ENCODE measurements around the gene MTHFD1L. TPM values are rescaled to one million over a fixed set of nuclear protein-coding genes. Genes with fewer than 3 reads are reported as not detected.
"Not testable (repeated sequence)": the region's sequence is repeated elsewhere in the genome, so short reads cannot be mapped to it uniquely, and the experiment has no call there.

The MTHFD1L gene
- total RNA-seq, 1 experiment from 2014 or later, result 36.3 TPM

DNA sequence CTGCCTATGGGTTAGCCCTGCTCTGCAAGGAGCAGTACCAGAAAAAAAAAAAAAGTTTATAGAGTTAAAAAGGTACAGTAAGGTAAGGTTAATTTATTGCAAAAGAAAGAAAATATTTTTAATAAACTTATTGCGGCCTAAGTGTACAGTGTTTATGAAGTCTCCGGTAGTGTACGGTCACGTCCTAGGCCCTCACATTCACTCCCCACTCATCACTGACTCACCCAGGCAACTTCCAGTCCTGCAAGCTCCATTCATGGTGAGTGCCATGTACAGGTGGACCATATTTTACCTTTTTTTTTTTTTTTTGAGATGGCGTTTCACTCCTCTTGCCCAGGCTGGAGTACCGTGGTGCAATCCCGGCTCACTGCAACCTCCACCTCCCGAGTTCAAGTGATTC is 258.1 kb downstream of the MTHFD1L start:
- DNase-seq (ENCODE audit: low spot score), result not testable (repeated sequence)

DNA sequence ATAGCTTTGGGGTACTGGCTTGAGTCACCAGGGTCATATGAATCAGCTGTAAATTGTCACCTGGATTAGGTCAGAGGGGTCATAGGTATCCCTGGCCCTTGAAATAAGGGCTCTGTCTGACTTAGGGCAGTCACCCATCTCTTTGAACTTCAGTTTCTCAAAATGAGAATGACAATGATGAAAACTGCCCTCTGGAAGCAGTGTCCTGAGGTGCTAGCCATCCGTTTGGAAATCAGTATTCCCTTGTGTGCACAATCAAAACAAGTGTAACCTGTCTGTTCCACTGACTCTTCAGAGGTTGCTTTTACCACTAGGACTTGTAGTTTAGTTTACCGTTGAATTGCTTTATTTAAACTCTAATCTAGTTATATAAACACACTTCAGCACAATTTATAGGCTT is 259.7 kb downstream of the MTHFD1L start:
- DNase-seq (ENCODE audit: low spot score), result not testable (repeated sequence)

DNA sequence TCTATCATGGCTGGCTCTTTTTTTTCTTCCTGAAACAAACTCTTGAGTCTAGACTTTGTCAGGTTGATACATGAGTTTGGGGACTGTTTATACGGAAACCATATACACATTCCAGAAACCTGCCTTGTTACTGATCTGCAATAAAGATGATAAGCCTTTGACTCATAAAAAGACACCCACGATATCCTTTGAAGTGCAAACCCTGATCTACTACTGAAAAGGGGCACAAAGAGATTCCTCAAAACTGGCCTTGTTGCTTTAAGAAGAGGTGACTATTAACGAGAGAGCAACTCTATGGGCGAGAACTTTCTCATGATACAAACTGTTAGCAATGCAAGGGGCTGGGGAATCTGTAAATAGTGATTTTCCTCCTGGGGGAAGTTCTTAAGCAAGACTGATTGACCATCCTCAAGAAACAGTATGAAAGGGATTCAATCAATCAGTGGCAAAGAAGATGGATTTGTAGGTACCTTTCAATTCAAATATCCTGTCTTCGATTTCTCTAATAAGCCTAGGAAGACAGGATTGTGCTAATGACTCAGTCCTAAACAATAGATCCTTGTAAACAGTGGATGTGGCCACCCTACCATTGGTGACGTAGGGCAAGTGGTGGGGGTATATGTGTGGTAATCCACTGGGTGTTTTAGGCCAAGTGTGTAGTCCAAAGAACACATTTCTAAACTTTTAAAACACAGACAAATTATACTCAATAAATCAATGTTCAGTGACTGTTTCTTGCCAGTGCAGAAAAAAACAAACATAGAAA is 260.3 kb downstream of the MTHFD1L start:
- peak; percentile 14 for DNase-seq (ENCODE audit: low spot score)

DNA sequence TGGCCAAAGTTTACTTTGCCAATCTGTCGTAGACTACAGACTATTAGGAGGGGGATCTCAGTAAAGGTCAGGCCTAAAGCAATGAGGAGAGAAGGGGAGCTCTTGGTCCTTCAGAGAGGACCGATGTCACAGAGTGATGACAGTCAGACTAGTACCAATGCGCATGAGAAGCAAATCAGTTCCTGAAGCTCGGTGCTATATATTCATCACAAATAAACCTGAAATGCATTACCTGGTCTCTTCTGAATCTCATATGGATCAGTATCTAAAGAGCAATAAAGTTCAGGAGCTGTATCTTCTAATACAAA is 260.9 kb downstream of the MTHFD1L start:
- not testable (repeated sequence) for DNase-seq (ENCODE audit: low spot score)

DNA sequence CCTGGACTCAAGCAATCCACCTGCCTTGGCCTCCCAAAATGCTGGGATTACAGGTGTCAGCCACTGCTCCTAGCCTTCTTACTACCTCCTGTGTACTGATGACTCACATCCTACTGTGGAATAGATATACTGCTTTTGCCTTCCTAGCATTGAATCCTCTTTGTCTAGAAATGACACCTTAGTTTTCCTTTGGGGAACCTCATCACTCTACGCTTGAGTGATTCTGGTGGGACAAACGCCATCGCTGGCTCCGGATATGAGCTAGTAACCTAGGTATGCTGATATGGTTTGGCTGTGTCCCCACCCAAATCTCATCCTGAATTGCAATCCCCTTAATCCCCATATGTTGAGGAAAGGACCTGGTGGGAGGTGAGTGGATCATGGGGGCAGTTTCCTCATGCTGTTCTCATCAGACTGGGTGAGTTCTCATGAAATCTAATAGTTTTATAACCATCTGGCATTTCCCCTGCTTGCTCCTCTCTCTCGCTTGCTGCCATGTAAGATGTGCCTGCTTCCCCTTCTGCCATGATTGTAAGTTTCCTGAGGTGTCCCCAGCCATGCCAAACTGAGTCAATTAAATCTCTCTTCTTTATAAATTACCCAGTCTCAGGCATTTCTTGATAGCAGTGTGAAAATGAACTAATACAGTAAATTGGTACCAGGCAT is 261.8 kb downstream of the MTHFD1L start:
- DNase-seq (ENCODE audit: low spot score), result not testable (repeated sequence)

DNA sequence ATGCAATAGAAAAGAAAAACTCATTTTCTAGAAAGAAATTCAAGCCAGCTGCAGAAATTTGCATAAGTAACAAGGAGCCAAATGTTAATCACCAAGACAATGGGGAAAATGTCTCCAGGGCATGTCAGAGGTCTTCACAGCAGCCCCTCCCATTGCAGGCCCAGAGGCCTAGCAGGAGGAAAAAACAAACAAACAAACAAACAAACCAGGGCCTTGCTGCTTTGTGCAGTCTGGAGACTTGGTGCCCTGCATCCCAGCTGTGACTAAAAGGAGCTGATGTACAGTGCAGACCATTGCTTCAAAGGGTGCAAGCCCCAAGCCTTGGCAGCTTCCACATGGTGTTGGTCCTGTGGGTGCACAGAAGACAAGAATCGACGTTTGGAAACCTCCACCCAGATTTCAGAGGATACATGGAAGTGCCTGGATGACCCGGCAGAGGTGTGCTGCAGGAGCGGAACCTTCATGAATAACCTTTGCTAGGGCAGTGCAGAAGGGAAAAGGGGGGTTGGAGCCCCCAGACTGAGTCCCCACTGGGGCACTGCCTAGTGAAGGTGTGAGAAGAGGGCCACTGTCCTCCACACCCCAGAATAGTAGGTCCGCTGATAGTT is 263.4 kb downstream of the MTHFD1L start:
- no peak for DNase-seq (ENCODE audit: low spot score)

DNA sequence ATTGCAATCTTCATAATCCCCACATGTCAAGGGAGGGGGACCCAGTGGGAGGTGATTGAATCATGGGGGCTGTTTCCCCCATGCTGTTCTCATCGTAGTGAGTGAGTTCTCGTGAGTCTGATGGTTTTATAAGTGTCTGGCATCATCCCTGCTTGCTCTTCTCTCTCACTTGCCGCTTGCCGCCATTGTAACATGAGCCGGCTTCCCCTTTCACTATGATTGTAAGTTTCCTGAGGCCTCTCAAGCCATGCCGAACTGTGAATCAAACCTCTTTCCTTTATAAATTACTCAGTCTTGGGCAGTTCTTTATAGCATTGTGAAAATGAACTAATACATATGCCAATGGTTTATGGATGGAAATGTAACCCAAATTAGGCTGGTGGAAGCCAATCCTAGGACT is 264.8 kb downstream of the MTHFD1L start:
- DNase-seq (ENCODE audit: low spot score), result no peak

DNA sequence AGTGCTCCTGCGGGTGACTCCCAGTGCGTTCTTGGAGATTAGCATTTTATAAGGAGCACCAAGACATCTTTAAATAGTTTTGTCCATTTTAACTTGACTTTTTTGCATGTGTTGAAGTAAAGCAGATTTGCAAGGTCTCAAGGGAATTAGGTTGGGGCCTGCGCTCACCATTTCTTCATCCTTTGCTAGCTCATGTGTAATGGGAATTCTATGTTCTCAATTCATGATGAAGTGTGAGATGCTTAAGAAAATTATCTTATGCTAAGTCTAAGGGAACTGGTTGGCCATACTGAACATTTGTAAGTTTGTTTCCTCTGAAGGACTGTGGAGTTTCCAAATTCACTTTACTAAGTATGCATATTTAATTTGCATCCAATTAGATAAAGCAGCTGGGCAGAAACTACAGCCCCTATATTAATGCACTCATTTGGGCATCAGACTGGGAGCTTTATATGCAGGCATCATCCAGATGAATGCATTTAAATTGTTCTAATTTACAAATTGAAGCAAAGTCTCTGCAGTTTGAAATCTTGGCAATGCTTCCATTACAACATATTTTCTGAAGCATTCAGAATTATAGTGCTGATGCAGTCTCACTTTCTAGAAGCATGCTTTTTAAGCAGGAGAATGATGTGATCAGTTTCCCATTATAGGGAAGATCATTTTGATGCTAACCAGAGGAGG is 266.0 kb downstream of the MTHFD1L start:
- DNase-seq (ENCODE audit: low spot score), result no peak

DNA sequence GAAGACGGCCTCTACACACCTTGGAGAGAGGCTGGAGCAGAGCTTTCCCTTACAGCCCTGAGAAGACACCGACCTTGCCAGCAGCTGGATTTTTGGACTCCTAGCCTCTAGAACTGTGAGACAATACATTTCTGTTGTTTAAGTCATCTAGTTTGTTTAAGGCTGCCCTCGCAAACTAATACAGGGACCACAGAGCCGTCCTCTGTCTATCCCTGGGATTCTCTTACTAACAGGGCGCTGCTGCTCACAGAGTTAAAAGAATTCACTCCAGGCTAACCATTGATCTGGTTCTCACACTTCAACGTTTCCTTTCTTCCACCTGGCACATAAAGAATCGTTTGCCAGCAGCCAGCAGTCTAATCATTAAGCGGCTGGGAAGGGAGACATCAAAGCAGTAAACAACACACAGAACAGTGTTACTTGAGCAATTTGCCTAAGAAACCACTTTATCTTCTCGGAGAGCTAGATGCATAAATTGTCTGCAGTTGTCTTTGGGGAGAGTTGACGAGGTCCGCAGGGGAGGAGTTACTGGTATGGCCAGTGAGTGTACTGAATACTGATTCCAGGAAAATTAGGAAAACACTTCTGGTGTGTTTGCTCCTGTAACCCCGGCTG is 270.7 kb downstream of the MTHFD1L start:
- DNase-seq (ENCODE audit: low spot score), result no peak

DNA sequence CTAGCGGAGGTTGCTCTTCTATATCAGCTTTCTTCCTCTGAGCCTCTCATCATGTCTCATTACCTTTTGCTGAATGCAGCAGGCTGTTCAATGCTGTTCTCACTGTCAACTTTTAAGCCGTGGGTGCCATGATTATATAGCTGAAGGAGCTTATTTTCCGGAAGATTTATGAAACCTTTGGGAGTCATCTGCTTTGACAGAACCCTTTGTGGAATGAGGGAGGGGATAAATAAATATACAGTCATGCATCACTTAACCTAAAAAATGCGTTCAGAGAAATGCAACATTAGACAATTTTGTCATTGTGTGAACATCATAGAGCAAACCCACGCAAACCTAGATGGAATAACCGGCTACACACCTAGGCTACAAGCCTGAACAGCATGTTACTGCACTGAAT is 272.0 kb downstream of the MTHFD1L start:
- no peak for DNase-seq (ENCODE audit: low spot score)

DNA sequence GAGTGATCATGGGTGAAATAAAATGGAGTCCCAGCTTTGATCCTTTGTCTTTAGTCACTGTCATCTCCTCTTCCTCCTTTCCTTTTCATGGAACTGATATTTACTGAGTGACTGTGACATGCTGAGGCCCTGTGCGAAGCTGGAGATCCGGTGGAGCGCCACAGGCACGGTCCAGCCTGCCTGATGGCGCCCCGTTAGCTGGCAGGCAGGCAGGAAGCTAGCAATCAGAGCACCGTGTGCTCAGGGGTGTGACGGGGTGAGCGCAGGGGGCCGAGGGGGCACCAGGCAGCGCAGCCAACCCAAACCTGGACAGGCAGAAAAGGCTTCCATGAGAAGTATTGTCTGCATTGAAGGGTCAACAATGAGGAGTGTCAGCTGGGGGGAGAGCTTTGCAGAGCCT is 274.0 kb downstream of the MTHFD1L start:
- DNase-seq (ENCODE audit: low spot score), result no peak

DNA sequence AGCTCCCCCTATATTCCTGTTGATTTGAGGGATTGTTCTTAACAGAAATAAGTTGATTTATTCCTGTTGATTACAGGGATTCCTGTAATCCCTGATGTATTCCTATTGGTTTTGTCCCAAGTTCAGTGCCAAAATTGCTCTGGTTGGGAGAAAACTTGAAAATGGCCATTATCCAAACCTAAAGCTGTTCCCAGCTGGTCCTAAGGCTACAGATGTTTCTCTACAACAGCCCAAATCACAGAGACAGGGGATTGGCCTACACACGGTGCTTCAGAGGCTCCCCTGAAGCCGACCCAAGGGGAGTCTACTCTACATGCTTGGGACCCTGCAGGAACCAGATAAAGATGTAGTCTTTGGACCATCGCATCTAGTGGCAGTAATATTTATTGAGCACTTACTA is 275.3 kb downstream of the MTHFD1L start:
- no peak for DNase-seq (ENCODE audit: low spot score)

DNA sequence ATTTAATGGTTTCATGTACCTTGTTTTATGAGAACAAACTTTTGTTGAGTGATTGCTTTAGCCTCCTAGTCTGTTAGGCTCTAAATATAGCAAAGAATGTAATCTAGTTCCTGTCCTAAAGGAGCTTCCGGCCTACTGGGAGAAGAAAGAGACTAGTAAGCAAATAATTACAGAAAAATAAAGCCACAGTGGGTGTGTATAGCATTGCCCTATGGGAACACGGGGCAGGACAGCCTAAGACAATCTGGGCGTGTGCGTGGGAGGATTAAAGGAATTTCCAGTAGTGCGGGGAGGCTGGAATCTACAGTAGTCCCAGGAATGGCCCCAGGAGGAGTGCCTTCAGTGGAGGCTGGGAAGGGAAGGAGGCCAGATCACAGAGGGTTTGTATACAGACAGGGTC is 276.2 kb downstream of the MTHFD1L start:
- peak; percentile 76 for DNase-seq (ENCODE audit: low spot score)

DNA sequence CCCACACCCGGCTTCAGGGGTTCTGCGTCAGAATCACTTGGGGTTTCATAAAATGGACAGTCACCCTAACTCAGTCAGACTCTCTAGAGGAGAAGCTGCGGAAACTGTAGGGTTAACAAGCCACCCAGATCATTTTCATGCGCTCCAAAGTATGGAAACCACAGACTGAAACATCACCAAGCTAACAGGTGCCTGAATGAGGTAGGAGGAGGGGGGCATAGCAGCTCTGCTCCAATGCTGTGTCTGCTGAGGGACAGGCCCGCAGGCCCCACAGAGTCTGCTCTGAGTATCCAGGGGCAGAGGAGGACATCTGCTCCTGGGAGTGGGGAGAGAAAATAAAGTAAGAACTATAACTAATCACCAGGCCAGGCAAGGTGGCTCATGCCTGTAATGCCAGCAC is 277.2 kb downstream of the MTHFD1L start:
- DNase-seq (ENCODE audit: low spot score), result no peak

DNA sequence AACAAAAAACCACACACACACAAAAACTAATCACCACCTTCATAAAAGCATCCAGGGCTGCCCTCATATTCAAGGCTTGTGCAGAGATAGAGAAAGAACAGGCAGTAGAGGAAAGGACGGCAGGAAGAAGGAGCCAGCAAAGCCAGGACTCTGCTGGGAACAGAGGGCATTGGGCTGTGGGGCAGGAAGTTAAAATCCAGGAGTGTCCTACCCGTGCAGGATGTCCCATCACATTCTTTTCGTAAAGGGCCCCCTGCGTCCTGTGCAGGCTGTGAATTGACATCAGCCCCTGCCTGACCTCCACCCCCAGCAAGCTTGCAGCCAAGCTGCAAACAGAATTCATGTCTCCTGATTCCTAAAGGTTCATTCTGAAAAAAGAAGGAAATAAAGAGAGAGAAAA is 277.8 kb downstream of the MTHFD1L start:
- no peak for DNase-seq (ENCODE audit: low spot score)

DNA sequence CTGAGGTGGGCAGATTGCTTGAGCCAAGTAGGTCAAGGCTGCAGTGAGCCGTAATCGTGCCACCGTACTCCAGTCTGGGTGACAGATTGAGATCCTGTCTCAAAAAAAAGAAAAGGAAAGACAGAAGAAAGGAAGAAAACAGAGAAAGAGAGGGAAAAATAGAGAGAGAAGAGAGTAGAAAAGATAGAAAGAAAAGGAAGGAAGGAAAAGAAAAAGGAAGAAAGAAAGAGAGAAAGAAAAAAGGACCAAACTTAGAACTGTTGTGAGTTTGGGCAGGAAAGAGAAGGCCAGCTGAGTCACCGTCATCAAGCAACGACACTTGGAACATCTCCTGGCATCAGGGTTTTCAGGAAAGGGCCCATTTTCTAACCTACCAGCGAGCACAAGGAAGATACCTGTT is 278.3 kb downstream of the MTHFD1L start:
- no peak for DNase-seq (ENCODE audit: low spot score)

DNA sequence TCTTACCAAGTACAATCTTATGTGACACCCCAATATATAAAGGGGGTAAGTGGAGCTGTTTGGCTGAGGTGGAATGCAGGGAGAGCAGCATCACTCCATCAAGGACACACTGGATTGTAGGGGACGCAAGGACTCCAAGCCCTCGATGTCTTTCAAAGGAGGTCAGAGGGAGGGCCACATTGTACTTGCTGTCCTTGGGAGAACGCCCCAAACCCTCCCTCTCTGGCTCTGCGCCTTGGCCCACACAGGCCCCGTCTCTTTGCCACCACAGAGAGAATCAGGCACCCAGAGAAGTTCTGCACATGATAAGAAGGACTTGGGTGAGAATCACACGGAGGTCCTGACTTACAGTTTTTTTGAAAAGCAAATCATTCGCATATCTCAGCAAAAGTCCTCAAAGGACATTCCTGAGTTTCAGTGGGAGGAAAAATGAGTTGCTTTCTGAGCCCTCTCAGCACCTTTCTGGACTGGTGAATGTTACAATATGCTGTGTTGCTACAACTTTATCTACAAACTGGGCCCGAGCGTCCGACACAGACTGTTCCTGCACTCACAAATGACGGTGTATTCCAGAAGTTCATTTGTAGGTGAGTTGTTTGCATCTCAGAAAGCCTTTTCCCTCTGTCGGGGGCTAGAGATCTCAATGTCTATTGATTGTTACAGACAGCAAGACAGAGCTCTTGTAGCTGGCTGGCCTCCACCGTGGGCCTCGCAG is 281.8 kb downstream of the MTHFD1L start:
- DNase-seq (ENCODE audit: low spot score), result no peak

DNA sequence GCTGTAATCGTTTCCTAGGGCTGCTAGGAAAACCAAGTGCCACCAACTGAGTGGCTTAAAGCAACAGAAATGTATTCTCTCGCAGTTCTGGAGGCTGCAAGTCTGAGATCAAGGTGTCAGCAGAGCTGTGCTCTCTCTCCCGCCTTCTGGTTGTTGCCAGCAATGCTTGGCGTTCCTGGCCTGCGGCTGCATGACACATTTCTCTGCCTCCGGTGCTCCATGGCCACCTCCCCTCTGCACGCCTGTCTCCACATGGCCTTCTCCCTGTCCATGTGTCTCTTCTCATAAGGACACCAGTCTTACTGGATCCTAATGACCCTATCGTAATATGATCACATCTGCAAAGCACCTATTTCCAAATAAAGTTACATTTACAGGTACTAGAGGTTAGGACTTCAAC is 282.6 kb downstream of the MTHFD1L start:
- DNase-seq (ENCODE audit: low spot score), result no peak

DNA sequence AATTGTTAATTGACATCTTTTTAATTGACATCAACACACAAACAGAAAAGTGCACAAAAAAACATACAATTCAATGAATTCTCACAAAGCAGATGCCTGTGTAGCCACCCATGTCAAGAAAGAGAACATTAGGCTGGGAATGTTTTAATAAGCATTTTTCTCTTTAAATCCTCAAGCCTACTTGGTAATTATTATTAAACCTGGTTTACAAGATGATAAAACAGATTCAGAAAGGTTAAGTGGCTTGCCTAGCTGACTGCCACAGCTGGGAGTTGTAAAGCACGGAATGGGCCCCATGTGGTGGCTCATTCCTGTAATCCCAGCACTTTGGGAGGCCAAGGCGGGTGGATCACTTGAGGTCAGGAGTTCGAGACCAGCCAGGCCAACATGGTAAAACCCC is 284.3 kb downstream of the MTHFD1L start:
- no peak for DNase-seq (ENCODE audit: low spot score)

Measured in A172 (cell line).